ENCODE results near the gene IKBIP.
"Not testable (repeated sequence)": the region's sequence is repeated elsewhere in the genome, so short reads cannot be mapped to it uniquely, and the experiment has no call there.

Gene IKBIP

GRCh38 chr12:98578392-98578791 lies 66.2 kb downstream of the IKBIP start:
- no peak for DNase-seq (ENCODE audit: low read depth, low spot score)

- not testable (repeated sequence) for DNase-seq (ENCODE audit: low read depth, low spot score)
Measured at GRCh38 chr12:98576795-98577194, 67.8 kb downstream of the IKBIP start.

GRCh38 chr12:98575013-98575412 lies 69.6 kb downstream of the IKBIP start:
- no peak for DNase-seq (ENCODE audit: low read depth, low spot score)

Data from iPS DF 19.7 (cell line).